ENCODE data around the gene NLGN1.

The NLGN1 gene

GRCh38 chr3:174010907-174011306 lies 613.4 kb downstream of the NLGN1 start:
- no peak for DNase-seq (ENCODE audit: low read depth)
- no peak overlapping the region for H3K4me3 ChIP-seq (ENCODE audit: low read depth, low read length)
- TF ChIP-seq CTCF (IDR thresholded peaks at IDR 0.05; ENCODE audit: control insufficient read depth, extremely low read depth, insufficient read depth): no peak

GRCh38 chr3:174016186-174016585 lies 618.6 kb downstream of the NLGN1 start:
- no peak for TF ChIP-seq CTCF (IDR thresholded peaks at IDR 0.05; ENCODE audit: control insufficient read depth, extremely low read depth, insufficient read depth)
- H3K4me3 ChIP-seq (ENCODE audit: low read depth, low read length): no peak overlapping the region
- no peak for DNase-seq (ENCODE audit: low read depth)

GRCh38 chr3:174020156-174020555 lies 622.6 kb downstream of the NLGN1 start:
- TF ChIP-seq CTCF (IDR thresholded peaks at IDR 0.05; ENCODE audit: control insufficient read depth, extremely low read depth, insufficient read depth): no peak
- no peak overlapping the region for H3K4me3 ChIP-seq (ENCODE audit: low read depth, low read length)
- DNase-seq (ENCODE audit: low read depth): no peak

- TF ChIP-seq CTCF (IDR thresholded peaks at IDR 0.05; ENCODE audit: control insufficient read depth, extremely low read depth, insufficient read depth): no peak
- H3K4me3 ChIP-seq (ENCODE audit: low read depth, low read length): no peak overlapping the region
- no peak for DNase-seq (ENCODE audit: low read depth)
These were observed 625.9 kb downstream of the NLGN1 start for GRCh38 chr3:174023421-174023820.

- no peak overlapping the region for H3K4me3 ChIP-seq (ENCODE audit: low read depth, low read length)
- DNase-seq (ENCODE audit: low read depth): no peak
- TF ChIP-seq CTCF (IDR thresholded peaks at IDR 0.05; ENCODE audit: control insufficient read depth, extremely low read depth, insufficient read depth): no peak
These were observed 631.1 kb downstream of the NLGN1 start for GRCh38 chr3:174028673-174029072.

GRCh38 chr3:174035328-174035886 lies 637.9 kb downstream of the NLGN1 start:
- DNase-seq (ENCODE audit: low read depth): no peak
- TF ChIP-seq CTCF (IDR thresholded peaks at IDR 0.05; ENCODE audit: control insufficient read depth, extremely low read depth, insufficient read depth): no peak
- H3K4me3 ChIP-seq (ENCODE audit: low read depth, low read length): no peak overlapping the region

- no peak overlapping the region for H3K4me3 ChIP-seq (ENCODE audit: low read depth, low read length)
- TF ChIP-seq CTCF (IDR thresholded peaks at IDR 0.05; ENCODE audit: control insufficient read depth, extremely low read depth, insufficient read depth): no peak
- DNase-seq (ENCODE audit: low read depth): peak; percentile 74
These were observed 648.8 kb downstream of the NLGN1 start for GRCh38 chr3:174046311-174046710.
